ENCODE measurements around the gene PSMC4.

The PSMC4 gene

DNA sequence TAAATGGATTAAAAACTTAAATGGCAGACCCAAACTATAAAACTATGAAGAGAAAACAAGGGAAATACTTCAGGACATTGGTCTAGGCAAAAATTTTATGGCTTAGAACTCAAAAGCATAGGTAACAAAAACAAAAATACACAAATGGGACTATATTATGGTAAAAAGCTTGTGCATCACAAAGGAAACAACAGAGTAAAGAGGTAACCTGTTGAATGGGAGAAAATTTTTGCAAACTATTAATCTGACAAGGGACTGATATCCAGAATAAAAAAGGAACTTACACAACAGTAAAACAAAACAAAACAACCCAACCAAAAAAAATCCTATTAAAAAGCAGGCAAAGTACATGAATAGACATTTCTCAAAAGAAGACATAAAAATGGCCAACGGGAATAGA lies 16.6 kb downstream of the PSMC4 start:
- Histone ChIP-seq H3K27me3 (ENCODE audit: control insufficient read depth in 1 of 2, insufficient read depth in 2 of 2, low read length in 2 of 2) (no peaks in the 10 kb centered on the region), H3K27ac (ENCODE audit: low read length) (no peak overlapping the region), H3K4me3 (ENCODE audit: low read length in 2 of 2) (no peak overlapping the region), H3K36me3 (ENCODE audit: control insufficient read depth in 2 of 2, insufficient read depth in 2 of 2, low read length in 2 of 2) (peaks cover 0 to 2% of the 10 kb centered on the region in 2 donors), H3K9me3 (ENCODE audit: control insufficient read depth in 2 of 2, low read length in 2 of 2) (peaks cover 0 to 6% of the 10 kb centered on the region in 2 donors), H3K4me1 (ENCODE audit: control insufficient read depth, insufficient read depth, low read length) (no peaks in the 10 kb centered on the region), H3K9ac (ENCODE audit: low read length in 2 of 2) (no peak overlapping the region)

DNA sequence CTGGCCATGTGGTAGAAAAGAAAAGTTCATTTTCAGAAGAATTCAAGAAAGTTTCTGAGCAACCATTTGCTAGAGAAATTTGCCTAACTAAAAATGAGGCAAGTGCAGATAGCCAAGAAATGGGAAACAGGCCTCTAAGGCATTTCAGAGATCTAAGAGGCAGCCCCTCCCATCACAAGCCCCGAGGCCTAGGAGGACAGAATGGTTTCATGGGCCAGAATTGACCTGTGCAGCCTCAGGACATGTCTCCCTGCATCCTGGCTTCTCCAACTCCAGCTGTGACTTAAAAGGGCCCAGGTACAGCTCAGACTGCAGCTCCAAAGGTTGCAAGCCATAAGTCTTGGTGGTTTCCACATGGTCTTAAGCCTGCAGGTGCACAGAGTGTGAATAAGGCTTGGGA lies 22.6 kb downstream of the PSMC4 start:
- peaks cover 15% of the 10 kb centered on the region for H3K4me1 ChIP-seq (ENCODE audit: control insufficient read depth, insufficient read depth, low read length)
- H3K4me3 ChIP-seq (ENCODE audit: low read length in 2 of 2) = no peak overlapping the region
- peaks cover 0 to 2% of the 10 kb centered on the region in 2 donors for H3K9me3 ChIP-seq (ENCODE audit: control insufficient read depth in 2 of 2, low read length in 2 of 2)
- H3K27ac ChIP-seq (ENCODE audit: low read length) = no peak overlapping the region
- H3K36me3 ChIP-seq (ENCODE audit: control insufficient read depth in 2 of 2, insufficient read depth in 2 of 2, low read length in 2 of 2) = no peaks in the 10 kb centered on the region
- no peak overlapping the region for H3K9ac ChIP-seq (ENCODE audit: low read length in 2 of 2)
- no peaks in the 10 kb centered on the region for H3K27me3 ChIP-seq (ENCODE audit: control insufficient read depth in 1 of 2, insufficient read depth in 2 of 2, low read length in 2 of 2)

DNA sequence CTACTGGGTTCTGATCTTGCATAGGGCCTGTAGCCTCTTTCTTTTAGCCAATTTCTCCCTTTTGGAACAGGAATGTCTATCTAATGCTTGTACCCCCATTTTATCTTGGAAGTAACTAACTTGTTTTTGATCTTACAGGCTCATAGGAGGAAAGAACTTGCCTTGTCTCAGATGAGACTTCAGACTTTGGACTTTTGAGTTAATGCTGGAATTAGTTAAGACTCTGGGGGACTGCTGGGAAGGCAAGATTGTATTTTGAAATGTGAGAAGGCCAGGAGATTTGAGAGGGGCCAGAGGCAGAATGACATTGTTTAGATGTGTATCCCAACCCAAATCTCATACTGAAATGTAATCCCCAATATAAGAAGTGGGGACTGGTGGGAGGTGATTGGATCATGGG lies 23.4 kb downstream of the PSMC4 start:
- peaks cover 15% of the 10 kb centered on the region for H3K4me1 ChIP-seq (ENCODE audit: control insufficient read depth, insufficient read depth, low read length)
- peaks cover 0 to 2% of the 10 kb centered on the region in 2 donors for H3K9me3 ChIP-seq (ENCODE audit: control insufficient read depth in 2 of 2, low read length in 2 of 2)
- H3K4me3 ChIP-seq (ENCODE audit: low read length in 2 of 2) = no peak overlapping the region
- H3K27ac ChIP-seq (ENCODE audit: low read length) = no peak overlapping the region
- no peak overlapping the region for H3K9ac ChIP-seq (ENCODE audit: low read length in 2 of 2)
- no peaks in the 10 kb centered on the region for H3K36me3 ChIP-seq (ENCODE audit: control insufficient read depth in 2 of 2, insufficient read depth in 2 of 2, low read length in 2 of 2)
- H3K27me3 ChIP-seq (ENCODE audit: control insufficient read depth in 1 of 2, insufficient read depth in 2 of 2, low read length in 2 of 2) = no peaks in the 10 kb centered on the region

DNA sequence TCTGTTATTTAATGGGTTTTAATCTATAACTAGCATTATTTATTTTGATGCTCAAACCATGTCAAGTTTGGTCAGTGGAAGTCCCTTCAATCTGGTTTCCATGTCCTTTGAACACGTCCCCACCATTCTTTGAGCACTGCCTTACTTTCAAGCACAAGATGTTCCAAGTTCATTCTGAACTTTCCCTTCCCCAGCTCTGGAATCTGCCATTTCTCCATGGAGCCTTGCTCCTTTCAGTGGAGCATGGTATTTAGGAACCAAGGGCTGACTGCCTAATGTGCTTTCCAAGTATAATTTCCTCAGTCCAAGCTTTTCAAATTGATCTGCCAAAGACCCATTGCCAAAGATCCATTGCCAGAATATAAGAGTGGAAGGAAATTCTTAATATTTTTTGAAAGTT lies 24.8 kb downstream of the PSMC4 start:
- H3K36me3 ChIP-seq (ENCODE audit: control insufficient read depth in 2 of 2, insufficient read depth in 2 of 2, low read length in 2 of 2) = peaks cover 3% of the 10 kb centered on the region in 2 donors
- H3K4me3 ChIP-seq (ENCODE audit: low read length in 2 of 2) = peak overlapping the region in 1 of 2 donors; percentile 97
- H3K27ac ChIP-seq (ENCODE audit: low read length) = no peak overlapping the region
- peaks cover 15% of the 10 kb centered on the region for H3K4me1 ChIP-seq (ENCODE audit: control insufficient read depth, insufficient read depth, low read length)
- H3K9me3 ChIP-seq (ENCODE audit: control insufficient read depth in 2 of 2, low read length in 2 of 2) = peaks cover 0 to 2% of the 10 kb centered on the region in 2 donors
- no peak overlapping the region for H3K9ac ChIP-seq (ENCODE audit: low read length in 2 of 2)
- no peaks in the 10 kb centered on the region for H3K27me3 ChIP-seq (ENCODE audit: control insufficient read depth in 1 of 2, insufficient read depth in 2 of 2, low read length in 2 of 2)

DNA sequence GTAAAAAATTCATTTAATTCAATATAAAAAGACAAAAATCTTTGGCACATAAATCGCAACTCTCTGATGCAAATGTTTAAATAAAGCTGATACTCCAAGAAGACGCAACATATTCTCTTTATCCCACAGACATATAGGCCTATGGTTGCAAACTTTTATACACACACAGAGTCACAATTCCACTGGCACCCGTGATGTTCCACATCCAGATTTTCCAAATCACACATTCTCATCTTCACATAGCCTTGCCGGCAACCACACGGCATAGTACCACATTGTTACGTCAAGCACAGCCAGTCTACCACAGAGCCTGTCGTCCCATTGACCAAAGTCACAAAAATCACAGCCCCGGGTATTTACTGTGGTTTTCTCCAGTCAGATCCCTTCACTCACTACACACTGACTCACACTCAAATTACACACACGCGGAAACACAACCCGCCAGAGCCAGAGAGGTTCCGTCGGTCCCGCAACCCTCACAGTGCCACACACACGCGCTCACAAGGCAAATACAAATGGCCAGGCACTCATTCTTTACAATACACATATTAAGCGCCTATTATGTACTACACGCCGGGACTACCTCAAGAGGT lies 25.3 kb downstream of the PSMC4 start:
- H3K4me3 ChIP-seq (ENCODE audit: low read length in 2 of 2) = peak overlapping the region; percentile 97
- H3K36me3 ChIP-seq (ENCODE audit: control insufficient read depth in 2 of 2, insufficient read depth in 2 of 2, low read length in 2 of 2) = peaks cover 3 to 5% of the 10 kb centered on the region in 2 donors
- H3K9me3 ChIP-seq (ENCODE audit: control insufficient read depth in 2 of 2, low read length in 2 of 2) = peaks cover 0 to 2% of the 10 kb centered on the region in 2 donors
- no peaks in the 10 kb centered on the region for H3K27me3 ChIP-seq (ENCODE audit: control insufficient read depth in 1 of 2, insufficient read depth in 2 of 2, low read length in 2 of 2)
- peak overlapping the region; percentile 76 for H3K27ac ChIP-seq (ENCODE audit: low read length)
- peak overlapping the region; percentile 96 to 97 for H3K9ac ChIP-seq (ENCODE audit: low read length in 2 of 2)
- H3K4me1 ChIP-seq (ENCODE audit: control insufficient read depth, insufficient read depth, low read length) = peaks cover 15% of the 10 kb centered on the region

DNA sequence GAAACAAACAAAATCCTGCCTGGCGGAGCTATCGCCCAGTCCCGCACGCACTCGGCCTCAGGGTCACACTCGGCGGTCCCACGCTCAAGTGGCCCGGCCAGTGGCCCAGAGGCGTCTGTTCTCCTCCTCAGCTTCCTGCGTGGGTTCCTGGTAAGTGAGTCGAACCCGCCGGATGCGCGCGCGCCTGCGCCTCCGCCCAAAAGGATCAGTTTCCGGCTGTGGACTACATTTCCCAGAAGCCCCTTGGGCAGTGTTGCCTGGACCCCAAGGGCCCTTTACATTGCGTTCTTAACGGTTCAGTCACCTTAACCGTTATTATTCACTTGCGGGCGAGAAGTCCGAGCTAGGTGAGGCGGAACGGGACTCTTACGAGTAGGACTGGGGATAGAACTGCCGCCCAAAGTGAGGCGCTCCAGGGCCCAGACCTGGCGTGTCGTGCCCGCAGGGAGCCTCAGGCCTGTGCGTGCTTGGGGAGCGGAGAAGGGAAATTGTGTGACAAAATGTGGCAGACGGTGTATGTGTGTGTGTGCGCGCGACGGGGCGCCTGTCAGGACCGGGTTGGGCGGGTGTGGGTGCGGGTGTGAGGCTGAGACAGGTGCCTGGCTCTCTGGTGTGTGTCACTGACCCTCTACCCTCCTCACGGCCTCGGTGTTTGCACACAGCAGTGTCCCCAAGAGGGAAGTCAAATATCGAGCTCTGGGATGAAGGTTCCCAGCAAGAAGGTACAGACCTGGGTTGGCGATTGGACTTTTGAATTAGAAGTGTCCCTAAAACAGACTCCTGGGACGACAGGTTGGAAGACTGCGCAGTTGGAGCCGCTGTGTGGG lies 26.1 kb downstream of the PSMC4 start, which contains the start of gene ZNF546:
ZNF546 (plus strand) TSS at position 250 of the 827 bp plus-strand sequence. CDS start 1,267 bp downstream, outside the sequence.
- peak within 1 kb of the TSS; percentile 96 to 97 for H3K9ac ChIP-seq (ENCODE audit: low read length in 2 of 2)
- H3K27me3 ChIP-seq (ENCODE audit: control insufficient read depth in 1 of 2, insufficient read depth in 2 of 2, low read length in 2 of 2) = no peaks in the 10 kb centered on the region
- peaks cover 15% of the 10 kb centered on the region for H3K4me1 ChIP-seq (ENCODE audit: control insufficient read depth, insufficient read depth, low read length)
- H3K27ac ChIP-seq (ENCODE audit: low read length) = peak within 1 kb of the TSS; percentile 76
- peaks cover 3 to 5% of the 10 kb centered on the region in 2 donors for H3K36me3 ChIP-seq (ENCODE audit: control insufficient read depth in 2 of 2, insufficient read depth in 2 of 2, low read length in 2 of 2)
- peaks cover 0 to 2% of the 10 kb centered on the region in 2 donors for H3K9me3 ChIP-seq (ENCODE audit: control insufficient read depth in 2 of 2, low read length in 2 of 2)
- H3K4me3 ChIP-seq (ENCODE audit: low read length in 2 of 2) = peak within 1 kb of the TSS; percentile 97

DNA sequence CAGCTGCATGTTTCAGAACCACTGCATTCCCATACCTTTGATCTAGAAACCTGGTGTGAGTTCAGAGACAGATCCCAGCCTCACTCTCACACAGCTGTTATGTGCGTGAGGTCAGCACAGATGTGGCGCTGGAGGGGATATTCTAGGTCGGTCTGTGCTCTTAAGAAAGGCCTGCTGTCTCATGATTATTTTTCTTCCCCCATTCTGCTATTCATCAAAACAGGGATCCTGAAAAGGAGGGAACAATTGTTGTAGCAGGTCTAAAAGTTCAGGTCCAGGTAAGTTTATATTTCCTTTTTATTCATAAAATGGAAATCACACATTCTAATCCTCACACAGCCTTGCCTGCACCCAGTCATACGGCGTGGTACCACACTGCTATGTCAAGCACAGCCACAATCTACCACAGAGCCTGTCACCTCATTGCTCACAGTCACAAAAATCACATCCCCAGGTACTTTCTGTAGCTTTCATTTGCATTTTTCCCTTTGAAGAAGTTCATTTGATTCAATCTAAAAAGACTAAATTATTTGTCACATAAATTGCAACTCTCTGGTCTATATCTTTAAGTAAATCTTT lies 26.8 kb downstream of the PSMC4 start:
- peak overlapping the region; percentile 96 to 97 for H3K9ac ChIP-seq (ENCODE audit: low read length in 2 of 2)
- H3K27me3 ChIP-seq (ENCODE audit: control insufficient read depth in 1 of 2, insufficient read depth in 2 of 2, low read length in 2 of 2) = no peaks in the 10 kb centered on the region
- peak overlapping the region; percentile 76 for H3K27ac ChIP-seq (ENCODE audit: low read length)
- peaks cover 0 to 2% of the 10 kb centered on the region in 2 donors for H3K9me3 ChIP-seq (ENCODE audit: control insufficient read depth in 2 of 2, low read length in 2 of 2)
- H3K4me1 ChIP-seq (ENCODE audit: control insufficient read depth, insufficient read depth, low read length) = peaks cover 15% of the 10 kb centered on the region
- peak overlapping the region; percentile 97 for H3K4me3 ChIP-seq (ENCODE audit: low read length in 2 of 2)
- H3K36me3 ChIP-seq (ENCODE audit: control insufficient read depth in 2 of 2, insufficient read depth in 2 of 2, low read length in 2 of 2) = peaks cover 3 to 5% of the 10 kb centered on the region in 2 donors

DNA sequence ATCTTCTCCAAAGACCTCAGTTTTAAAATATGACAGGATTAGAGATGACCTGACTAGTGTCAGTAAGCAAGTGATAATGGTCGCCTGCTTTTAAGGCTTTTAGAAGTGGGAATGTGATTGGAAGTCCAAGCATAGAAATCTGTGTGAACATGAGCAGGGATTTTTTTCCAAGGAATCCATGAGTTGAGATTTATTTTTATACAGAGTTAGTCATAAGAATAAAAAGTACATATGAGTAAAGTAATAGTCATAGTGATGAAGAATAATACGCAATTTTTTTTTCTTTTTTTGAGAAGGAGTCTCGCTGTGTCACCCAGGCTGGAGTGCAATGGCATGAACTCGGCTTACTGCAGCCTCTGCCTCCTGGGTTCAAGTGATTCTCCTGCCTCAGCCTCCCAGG lies 27.5 kb downstream of the PSMC4 start:
- Histone ChIP-seq H3K9ac (ENCODE audit: low read length in 2 of 2) (no peak overlapping the region), H3K36me3 (ENCODE audit: control insufficient read depth in 2 of 2, insufficient read depth in 2 of 2, low read length in 2 of 2) (peaks cover 3 to 5% of the 10 kb centered on the region in 2 donors), H3K27me3 (ENCODE audit: control insufficient read depth in 1 of 2, insufficient read depth in 2 of 2, low read length in 2 of 2) (no peaks in the 10 kb centered on the region), H3K9me3 (ENCODE audit: control insufficient read depth in 2 of 2, low read length in 2 of 2) (peaks cover 0 to 2% of the 10 kb centered on the region in 2 donors), H3K4me1 (ENCODE audit: control insufficient read depth, insufficient read depth, low read length) (peaks cover 15% of the 10 kb centered on the region), H3K27ac (ENCODE audit: low read length) (no peak overlapping the region), H3K4me3 (ENCODE audit: low read length in 2 of 2) (no peak overlapping the region)

DNA sequence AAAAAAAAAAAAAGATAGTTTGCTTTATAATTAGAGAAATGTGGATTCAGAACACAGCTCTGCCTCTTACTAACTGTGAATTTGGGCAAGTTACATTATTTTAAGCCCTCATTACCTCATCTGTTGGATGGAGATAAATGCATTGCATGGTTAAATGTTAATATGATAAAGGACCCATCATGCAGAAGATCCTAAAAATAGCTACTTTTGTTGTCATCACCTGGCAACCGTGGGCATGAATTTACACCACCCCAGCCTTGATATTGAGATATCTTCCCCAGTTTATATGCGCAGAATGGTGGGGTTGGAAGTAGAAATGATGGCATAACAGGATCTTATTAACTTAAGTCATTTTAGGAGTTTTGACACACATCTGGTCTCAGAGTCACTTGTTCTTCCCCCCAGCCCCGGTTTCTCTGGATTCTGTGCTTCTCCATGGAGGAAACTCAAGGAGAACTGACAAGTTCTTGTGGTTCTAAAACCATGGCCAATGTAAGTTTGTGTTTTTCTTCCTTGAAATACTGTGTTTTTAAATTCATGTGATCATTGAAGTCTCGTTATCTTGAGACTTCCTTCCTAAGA lies 34.8 kb downstream of the PSMC4 start:
- H3K9me3 ChIP-seq (ENCODE audit: control insufficient read depth in 2 of 2, low read length in 2 of 2) = peaks cover 0 to 4% of the 10 kb centered on the region in 2 donors
- H3K27me3 ChIP-seq (ENCODE audit: control insufficient read depth in 1 of 2, insufficient read depth in 2 of 2, low read length in 2 of 2) = no peaks in the 10 kb centered on the region
- H3K4me3 ChIP-seq (ENCODE audit: low read length in 2 of 2) = no peak overlapping the region
- H3K9ac ChIP-seq (ENCODE audit: low read length in 2 of 2) = no peak overlapping the region
- no peaks in the 10 kb centered on the region for H3K4me1 ChIP-seq (ENCODE audit: control insufficient read depth, insufficient read depth, low read length)
- H3K27ac ChIP-seq (ENCODE audit: low read length) = no peak overlapping the region
- peaks cover 22 to 30% of the 10 kb centered on the region in 2 donors for H3K36me3 ChIP-seq (ENCODE audit: control insufficient read depth in 2 of 2, insufficient read depth in 2 of 2, low read length in 2 of 2)

DNA sequence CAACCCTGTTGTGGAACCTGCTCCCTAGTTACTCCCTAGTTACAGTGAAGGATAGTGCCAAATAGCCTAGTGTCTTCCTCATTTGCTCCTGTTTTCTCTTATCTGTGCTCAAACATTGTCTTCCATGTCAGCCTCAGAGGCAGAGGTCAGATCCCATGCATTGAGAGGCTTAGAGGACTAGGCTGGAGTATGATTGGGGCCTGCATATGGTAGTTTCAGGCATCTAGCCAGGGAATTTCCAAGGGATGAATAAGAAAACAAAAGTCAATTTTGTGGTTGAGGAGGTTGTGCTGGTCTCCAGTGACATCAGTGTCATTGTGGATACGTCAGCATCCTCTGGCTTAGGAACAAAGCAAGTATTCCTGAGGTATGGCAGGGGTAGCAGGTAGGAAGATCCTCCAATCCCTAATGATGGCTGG lies 35.3 kb downstream of the PSMC4 start:
- Histone ChIP-seq H3K4me3 (ENCODE audit: low read length in 2 of 2) (no peak overlapping the region), H3K9ac (ENCODE audit: low read length in 2 of 2) (no peak overlapping the region), H3K27me3 (ENCODE audit: control insufficient read depth in 1 of 2, insufficient read depth in 2 of 2, low read length in 2 of 2) (no peaks in the 10 kb centered on the region), H3K4me1 (ENCODE audit: control insufficient read depth, insufficient read depth, low read length) (no peaks in the 10 kb centered on the region), H3K36me3 (ENCODE audit: control insufficient read depth in 2 of 2, insufficient read depth in 2 of 2, low read length in 2 of 2) (peaks cover 20 to 30% of the 10 kb centered on the region in 2 donors), H3K27ac (ENCODE audit: low read length) (no peak overlapping the region), H3K9me3 (ENCODE audit: control insufficient read depth in 2 of 2, low read length in 2 of 2) (peaks cover 0 to 4% of the 10 kb centered on the region in 2 donors)
